Measurements from ENCODE around the gene MAPK8. TPM values are rescaled to one million over a fixed set of nuclear protein-coding genes. Genes with fewer than 3 reads are reported as not detected.

MAPK8 gene
- total and polyA plus RNA-seq, 2 of the 4 experiments (the other 2 are of a cell fraction): 41.5 to 54.7 TPM

GRCh38 chr10:48294431-48294830 lies 12.0 kb upstream of the MAPK8 start:
- no CpG with 5 or more reads among the region's 2 CpGs for WGBS, 2 experiments (ENCODE audit: extremely low coverage in 2 of 2, insufficient read length in 1 of 2)
- Histone ChIP-seq H2AFZ (replicated peaks; ENCODE audit: low read length, poor library complexity) (no peak overlapping the region), H3K18ac (ENCODE audit: low read depth, low read length) (no peak overlapping the region), H3K27ac (ENCODE audit: insufficient read depth, low read length) (no peak overlapping the region), H3K4ac (ENCODE audit: low read depth, low read length) (no peak overlapping the region), H3K36me3 (ENCODE audit: control insufficient read depth, insufficient read depth, low read length) (no peaks in the 10 kb centered on the region), H2AK9ac (replicated peaks; ENCODE audit: low read depth, low read length, poor library complexity) (no peak overlapping the region), H4K8ac (ENCODE audit: low read depth in 2 of 2, low read length in 2 of 2) (no peak overlapping the region), H2BK15ac (ENCODE audit: low read depth, low read length) (no peak overlapping the region), H3K23ac (ENCODE audit: low read depth, low read length) (no peak overlapping the region), H4K91ac (ENCODE audit: insufficient read depth, low read depth, low read length) (no peak overlapping the region), H3K79me1 (ENCODE audit: low read depth in 1 of 2, low read length in 2 of 2) (no peaks in the 10 kb centered on the region), H3K4me3 (ENCODE audit: insufficient read depth, low read depth, low read length) (no peak overlapping the region), H3K14ac (replicated peaks; ENCODE audit: low read depth, low read length) (no peak overlapping the region), H3K4me1 (ENCODE audit: control insufficient read depth, insufficient read depth, low read length) (no peaks in the 10 kb centered on the region), H2BK120ac (ENCODE audit: low read depth, low read length) (no peak overlapping the region), H3K9ac (ENCODE audit: low read depth, low read length) (no peak overlapping the region), H2BK20ac (ENCODE audit: low read depth, low read length) (no peak overlapping the region), H3K9me3 (ENCODE audit: control insufficient read depth, insufficient read depth, low read length) (no peaks in the 10 kb centered on the region), H3K27me3 (ENCODE audit: control insufficient read depth, insufficient read depth, low read length) (peaks cover 37% of the 10 kb centered on the region), H4K5ac (ENCODE audit: low read depth, low read length) (no peak overlapping the region), H3K9me1 (ENCODE audit: insufficient read depth, low read length) (no peaks in the 10 kb centered on the region), H2BK5ac (ENCODE audit: low read depth, low read length, poor library complexity, severe bottlenecking) (no peak overlapping the region), H2AK5ac (ENCODE audit: low read depth, low read length) (no peak overlapping the region), H3K4me2 (ENCODE audit: low read depth, low read length) (no peak overlapping the region), H4K20me1 (ENCODE audit: insufficient read depth, low read length) (no peaks in the 10 kb centered on the region), H3K56ac (ENCODE audit: extremely low read depth, insufficient read depth, low read length) (no peak overlapping the region)
- BruUV-seq (replicated peaks): no TSS peak
- POLR2A ChIA-PET (ENCODE audit: unreplicated experiment): no interaction called here
- CTCF ChIA-PET: no interaction called here
- ATAC-seq (ENCODE audit: low read depth) (no peak), DNase-seq (no peak)
- no peak for TF ChIP-seq RAD21 (IDR thresholded peaks at IDR 0.05; ENCODE audit: low read length)
- dilution Hi-C loops (cut with HindIII; ENCODE audit: low sequenced_read_pairs, unreplicated experiment) (no loop called here), intact Hi-C loops (cut with micrococcal nuclease) (no loop called here), in situ Hi-C loops (cut with MboI; ENCODE audit: low sequenced_read_pairs) (no loop called here)

Measured in IMR-90 (cell line).